Fibroblast of the aortic adventitia (primary cell): ENCODE measurements around the gene CYB5R4. TPM values are rescaled to one million over a fixed set of nuclear protein-coding genes. Genes with fewer than 3 reads are reported as not detected.

Experiments
- DNase-seq: peaks from one replicate; pipeline ENCODE4 v3.0.0-alpha.2; 2010; ENCODE audit warnings: low read depth
- H3K4me3 ChIP-seq: 2 replicates; pipeline ENCODE4 v1.5.1; 2011; ENCODE audit warnings: low read depth, mild to moderate bottlenecking, control low read depth, low read length, moderate library complexity
- total RNA-seq: library from RNA; depleted of rRNA; stranded (reverse); fragments of >200 nt; gene quantifications from 2 replicates; pipeline ENCODE4 v1.2.3, GENCODE V29; 2012; ENCODE audit warnings: low replicate concordance
- TF ChIP-seq, protein P1 (sequence below): IDR thresholded peaks from 2 replicates; pipeline ENCODE4 v1.5.1; 2011; ENCODE audit warnings: mild to moderate bottlenecking, low read length, control low read depth, inconsistent platforms; ENCODE audit not compliant: insufficient read depth

CYB5R4 gene
- total RNA-seq, 1 donor = 7.2 TPM

DNA sequence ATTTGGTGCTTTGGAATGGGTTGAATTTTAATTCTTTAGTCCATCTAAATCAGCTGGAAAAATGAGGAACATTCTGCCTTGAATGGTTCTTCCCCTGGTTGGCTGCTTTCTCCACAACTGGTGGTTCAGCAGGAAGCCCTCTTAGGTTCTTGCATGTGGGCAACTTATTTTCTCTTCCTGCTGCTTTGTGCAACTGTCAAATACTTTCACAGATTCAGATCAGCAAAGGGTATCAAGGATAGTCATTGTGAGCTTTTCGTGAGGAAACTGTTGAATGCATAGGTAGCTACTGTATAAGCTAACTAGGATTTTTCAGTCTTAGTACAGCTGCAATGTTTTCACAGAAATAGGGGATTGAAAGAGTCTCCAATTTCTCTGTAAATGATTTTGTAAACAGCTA lies 101.2 kb downstream of the CYB5R4 start:
- TF ChIP-seq, protein P1, sequence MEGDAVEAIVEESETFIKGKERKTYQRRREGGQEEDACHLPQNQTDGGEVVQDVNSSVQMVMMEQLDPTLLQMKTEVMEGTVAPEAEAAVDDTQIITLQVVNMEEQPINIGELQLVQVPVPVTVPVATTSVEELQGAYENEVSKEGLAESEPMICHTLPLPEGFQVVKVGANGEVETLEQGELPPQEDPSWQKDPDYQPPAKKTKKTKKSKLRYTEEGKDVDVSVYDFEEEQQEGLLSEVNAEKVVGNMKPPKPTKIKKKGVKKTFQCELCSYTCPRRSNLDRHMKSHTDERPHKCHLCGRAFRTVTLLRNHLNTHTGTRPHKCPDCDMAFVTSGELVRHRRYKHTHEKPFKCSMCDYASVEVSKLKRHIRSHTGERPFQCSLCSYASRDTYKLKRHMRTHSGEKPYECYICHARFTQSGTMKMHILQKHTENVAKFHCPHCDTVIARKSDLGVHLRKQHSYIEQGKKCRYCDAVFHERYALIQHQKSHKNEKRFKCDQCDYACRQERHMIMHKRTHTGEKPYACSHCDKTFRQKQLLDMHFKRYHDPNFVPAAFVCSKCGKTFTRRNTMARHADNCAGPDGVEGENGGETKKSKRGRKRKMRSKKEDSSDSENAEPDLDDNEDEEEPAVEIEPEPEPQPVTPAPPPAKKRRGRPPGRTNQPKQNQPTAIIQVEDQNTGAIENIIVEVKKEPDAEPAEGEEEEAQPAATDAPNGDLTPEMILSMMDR = no peak
- no peak overlapping the region for H3K4me3 ChIP-seq
- DNase-seq = no peak

DNA sequence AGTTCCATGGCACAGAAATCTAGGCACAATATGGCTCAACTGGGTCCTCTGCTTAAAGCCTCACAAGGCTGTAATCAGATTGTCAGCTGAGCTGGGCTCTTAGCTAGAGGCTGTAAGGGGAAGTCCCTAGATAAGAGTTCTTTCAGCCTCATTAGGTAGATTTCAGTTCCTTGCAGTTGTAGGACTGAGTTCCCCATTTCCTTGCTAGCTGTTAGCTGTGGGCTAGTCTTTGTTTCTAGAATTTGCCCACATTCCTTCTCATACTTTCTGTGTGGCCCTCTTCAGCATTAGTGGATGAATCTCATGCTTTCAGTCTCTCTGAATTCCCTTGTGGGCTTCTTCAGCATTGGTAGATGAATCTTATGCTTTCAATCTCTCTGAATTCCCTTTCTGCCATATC lies 103.1 kb downstream of the CYB5R4 start:
- TF ChIP-seq, protein P1 = no peak
- no peak overlapping the region for H3K4me3 ChIP-seq
- no peak for DNase-seq

DNA sequence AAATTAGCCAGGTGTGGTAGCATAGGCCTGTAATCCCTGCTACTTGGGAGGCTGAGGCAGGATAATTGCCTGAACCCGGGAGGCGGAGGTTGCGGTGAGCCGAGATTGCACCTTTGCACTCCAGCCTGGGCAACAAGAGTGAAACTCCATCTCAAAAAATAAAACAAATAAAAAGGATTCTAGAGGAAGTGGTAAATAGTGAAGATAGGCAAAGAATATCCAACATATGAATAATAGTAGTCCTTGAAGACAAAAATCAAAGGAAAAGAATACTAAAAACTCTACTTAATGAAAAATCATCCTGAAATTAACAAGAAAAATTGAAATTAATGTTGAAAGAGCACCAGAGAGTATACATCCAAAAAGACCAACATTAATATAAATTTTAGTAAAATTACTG lies 107.0 kb downstream of the CYB5R4 start:
- TF ChIP-seq, protein P1 = no peak
- H3K4me3 ChIP-seq = no peak overlapping the region
- no peak for DNase-seq

DNA sequence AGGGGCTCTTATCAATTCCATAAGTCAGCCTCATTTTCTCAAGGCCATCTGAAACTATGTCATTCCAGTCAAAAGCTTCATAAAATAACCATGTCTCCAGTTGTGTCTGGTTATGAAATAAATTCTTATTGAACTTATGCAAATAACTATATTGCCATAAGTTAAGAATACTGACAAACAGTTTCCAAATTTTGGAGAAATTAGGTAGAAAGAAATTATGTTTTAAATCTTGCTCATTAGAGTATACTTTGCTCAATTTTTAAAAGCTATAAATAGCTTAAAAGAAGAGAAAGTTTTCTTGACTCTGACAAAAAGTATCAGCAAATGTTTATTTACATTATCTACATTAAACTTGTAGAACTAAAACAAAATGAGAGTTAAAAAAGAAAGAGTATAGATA lies 111.1 kb downstream of the CYB5R4 start:
- H3K4me3 ChIP-seq = no peak overlapping the region
- no peak for DNase-seq
- TF ChIP-seq, protein P1 = no peak

DNA sequence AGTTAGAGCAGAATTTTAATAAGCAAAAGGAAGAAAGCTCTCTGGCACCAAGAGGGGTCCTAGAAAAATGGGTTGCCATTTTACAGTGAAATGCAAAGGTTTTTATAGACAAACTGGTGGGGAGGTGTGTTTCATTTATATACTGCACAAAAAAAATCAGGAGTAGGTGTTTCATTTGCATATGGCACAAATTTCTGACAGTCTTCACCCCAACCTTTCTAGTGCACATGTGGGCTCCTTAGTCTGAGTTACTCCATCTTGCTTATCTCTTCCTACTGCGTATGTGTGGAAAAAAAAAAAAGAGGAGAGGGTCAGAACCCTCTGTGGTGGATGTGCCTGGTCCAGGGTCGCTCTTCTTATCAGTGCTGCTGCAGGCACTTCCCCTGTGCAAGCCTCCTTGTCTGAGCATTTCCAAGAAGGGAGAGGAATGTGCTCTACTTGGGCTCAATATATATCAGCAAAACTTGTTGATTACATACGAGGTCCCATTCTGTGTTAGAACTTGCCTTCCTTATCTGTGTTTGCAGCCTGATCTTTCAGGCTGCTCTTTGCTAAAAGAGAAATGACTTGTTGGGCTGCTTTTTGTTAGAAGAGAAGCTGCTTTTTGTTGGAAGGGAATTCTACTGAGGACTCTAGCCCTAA lies 115.0 kb downstream of the CYB5R4 start:
- H3K4me3 ChIP-seq = no peak overlapping the region
- TF ChIP-seq, protein P1 = no peak
- no peak for DNase-seq

DNA sequence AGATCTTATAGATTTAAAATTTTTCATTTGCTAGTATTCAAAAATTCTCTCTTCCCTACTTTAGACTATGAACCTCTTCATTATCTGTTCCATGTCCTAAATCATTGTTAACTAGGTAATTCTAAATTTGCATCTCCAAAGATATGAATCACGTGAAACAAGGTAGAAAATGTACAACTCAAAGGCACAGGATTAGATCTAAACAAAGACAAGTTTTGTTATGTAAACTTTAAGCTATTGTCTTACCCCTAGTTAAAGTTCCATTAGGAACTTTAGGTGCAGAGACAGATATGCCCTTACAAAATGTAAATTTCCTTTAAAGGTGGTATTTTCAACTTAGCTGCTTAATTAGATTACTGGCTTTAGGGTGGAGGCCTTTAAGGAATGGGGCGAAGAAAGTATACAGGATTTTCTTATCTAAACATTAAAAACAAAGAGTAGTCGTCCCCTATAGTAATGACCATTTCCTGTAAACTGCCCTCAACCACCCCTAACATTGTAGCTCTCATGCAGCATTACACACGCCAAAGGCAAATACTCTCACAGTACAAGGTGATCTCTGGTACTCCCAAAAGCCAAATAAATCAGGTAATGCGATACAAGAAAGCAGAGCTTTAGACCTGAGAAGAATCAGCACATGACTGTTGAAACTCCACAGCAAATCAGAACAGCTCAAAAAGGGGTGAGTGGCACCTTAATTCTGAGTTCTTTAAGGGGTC lies 116.7 kb downstream of the CYB5R4 start:
- no peak for DNase-seq
- H3K4me3 ChIP-seq = no peak overlapping the region
- TF ChIP-seq, protein P1 = no peak
